GM03348 (cell line): ENCODE results near the gene PAN2.
"Not testable (repeated sequence)": the region's sequence is repeated elsewhere in the genome, so short reads cannot be mapped to it uniquely, and the experiment has no call there.

Source experiments
- DNase-seq: peaks from one replicate; pipeline ENCODE4 v3.0.0; 2012; ENCODE audit warnings: low spot score

PAN2 gene

GRCh38 chr12:56341616-56342015, 7.8 kb upstream of the PAN2 start:
- no peak for DNase-seq

- DNase-seq = no peak
These were observed 5.3 kb upstream of the PAN2 start for GRCh38 chr12:56339158-56339422.

- DNase-seq = no peak
These were observed 4.7 kb upstream of the PAN2 start, which contains the start of gene IL23A for GRCh38 chr12:56338308-56339157. Gene IL23A, plus strand, starts transcription at chr12:56338884. Its CDS starts 161 bp downstream, at chr12:56339045.

GRCh38 chr12:56337753-56338251, 4.0 kb upstream of the PAN2 start:
- DNase-seq = no peak

- DNase-seq = no peak
These were observed 2.8 kb upstream of the PAN2 start for GRCh38 chr12:56336361-56337167.

- DNase-seq = not testable (repeated sequence)
These were observed 1.7 kb upstream of the PAN2 start for GRCh38 chr12:56335527-56335926.

GRCh38 chr12:56334490-56334793, 642 bp upstream of the PAN2 start:
- no peak for DNase-seq

- no peak for DNase-seq
These were observed 562 bp downstream of the PAN2 start for GRCh38 chr12:56333197-56333678.

- no peak for DNase-seq
These were observed 1.1 kb downstream of the PAN2 start for GRCh38 chr12:56332512-56333196.

- DNase-seq = no peak
These were observed 2.8 kb downstream of the PAN2 start for GRCh38 chr12:56330936-56331490.

- DNase-seq = no peak
These were observed 7.3 kb downstream of the PAN2 start for GRCh38 chr12:56326533-56326932.

GRCh38 chr12:56326126-56326525, 7.7 kb downstream of the PAN2 start:
- DNase-seq = no peak

GRCh38 chr12:56324206-56324605, 9.6 kb downstream of the PAN2 start:
- no peak for DNase-seq

- not testable (repeated sequence) for DNase-seq
These were observed 12.2 kb downstream of the PAN2 start for GRCh38 chr12:56321610-56322009.

GRCh38 chr12:56321027-56321426, 12.8 kb downstream of the PAN2 start:
- no peak for DNase-seq

- DNase-seq = no peak
These were observed 16.1 kb downstream of the PAN2 start for GRCh38 chr12:56317675-56318074.

- peak; percentile 96 for DNase-seq
These were observed 18.0 kb downstream of the PAN2 start, which contains the start of gene CNPY2 for GRCh38 chr12:56315622-56316473. Gene CNPY2, minus strand, starts transcription at chr12:56315988. Its CDS starts 771 bp downstream, at chr12:56315217.

- DNase-seq = no peak
These were observed 18.6 kb downstream of the PAN2 start for GRCh38 chr12:56315249-56315621.

GRCh38 chr12:56311003-56311402, 22.8 kb downstream of the PAN2 start:
- DNase-seq = no peak

GRCh38 chr12:56308714-56309113, 25.1 kb downstream of the PAN2 start:
- no peak for DNase-seq
